ENCODE measurements around the gene TTLL13.

DNA sequence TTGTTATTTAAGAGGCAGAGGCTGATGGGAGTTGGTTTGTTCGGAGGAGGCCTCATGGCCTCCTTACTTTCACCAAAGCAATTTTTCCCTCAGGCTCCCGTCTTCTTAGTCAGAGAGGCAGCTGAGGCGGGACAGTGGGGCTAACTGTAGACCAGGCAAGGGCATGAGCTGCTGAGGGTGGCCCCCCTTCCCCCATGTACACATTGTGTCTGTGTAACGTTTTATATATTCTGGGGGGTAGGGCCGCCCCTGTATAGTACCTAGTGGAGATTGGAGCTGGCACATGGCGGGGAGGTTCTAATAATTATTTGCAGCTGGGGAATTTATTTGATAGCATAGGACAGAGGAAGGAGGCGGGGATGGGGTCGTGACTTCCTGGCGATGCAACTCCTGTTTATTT lies 51.2 kb downstream of the TTLL13 start:
- TF ChIP-seq, protein P1, sequence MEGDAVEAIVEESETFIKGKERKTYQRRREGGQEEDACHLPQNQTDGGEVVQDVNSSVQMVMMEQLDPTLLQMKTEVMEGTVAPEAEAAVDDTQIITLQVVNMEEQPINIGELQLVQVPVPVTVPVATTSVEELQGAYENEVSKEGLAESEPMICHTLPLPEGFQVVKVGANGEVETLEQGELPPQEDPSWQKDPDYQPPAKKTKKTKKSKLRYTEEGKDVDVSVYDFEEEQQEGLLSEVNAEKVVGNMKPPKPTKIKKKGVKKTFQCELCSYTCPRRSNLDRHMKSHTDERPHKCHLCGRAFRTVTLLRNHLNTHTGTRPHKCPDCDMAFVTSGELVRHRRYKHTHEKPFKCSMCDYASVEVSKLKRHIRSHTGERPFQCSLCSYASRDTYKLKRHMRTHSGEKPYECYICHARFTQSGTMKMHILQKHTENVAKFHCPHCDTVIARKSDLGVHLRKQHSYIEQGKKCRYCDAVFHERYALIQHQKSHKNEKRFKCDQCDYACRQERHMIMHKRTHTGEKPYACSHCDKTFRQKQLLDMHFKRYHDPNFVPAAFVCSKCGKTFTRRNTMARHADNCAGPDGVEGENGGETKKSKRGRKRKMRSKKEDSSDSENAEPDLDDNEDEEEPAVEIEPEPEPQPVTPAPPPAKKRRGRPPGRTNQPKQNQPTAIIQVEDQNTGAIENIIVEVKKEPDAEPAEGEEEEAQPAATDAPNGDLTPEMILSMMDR (IDR thresholded peaks at IDR 0.05), result no peak
- no peak for TF ChIP-seq POLR2A (IDR thresholded peaks at IDR 0.05)
